Measurements from ENCODE around the gene EXOC2.
A peak's percentile ranks its signal among the peaks of the same experiment; 100 is the strongest.
"Not testable (repeated sequence)": the region's sequence is repeated elsewhere in the genome, so short reads cannot be mapped to it uniquely, and the experiment has no call there.

The EXOC2 gene

GRCh38 chr6:700490-700889 lies 7.6 kb upstream of the EXOC2 start:
- no peaks in the 10 kb centered on the region for H3K27me3 ChIP-seq (ENCODE audit: control insufficient read depth, insufficient read depth, low read length)
- H3K36me3 ChIP-seq (ENCODE audit: control insufficient read depth, insufficient read depth, low read length), result no peaks in the 10 kb centered on the region
- no peak overlapping the region for H2AFZ ChIP-seq
- no peak overlapping the region for H3K27ac ChIP-seq
- no peak overlapping the region for H3K4me2 ChIP-seq (ENCODE audit: low read length)
- TF ChIP-seq CTCF (IDR thresholded peaks at IDR 0.05), result no peak
- no peaks in the 10 kb centered on the region for H3K4me1 ChIP-seq
- no peak overlapping the region for H3K4me3 ChIP-seq (ENCODE audit: low read depth, low read length)
- no peak overlapping the region for H3K9ac ChIP-seq
- H3K9me3 ChIP-seq (ENCODE audit: control insufficient read depth, low read length), result no peaks in the 10 kb centered on the region
- H3K79me2 ChIP-seq, result no peaks in the 10 kb centered on the region

GRCh38 chr6:699319-699718 lies 6.4 kb upstream of the EXOC2 start:
- H3K79me2 ChIP-seq, result no peaks in the 10 kb centered on the region
- no peak for TF ChIP-seq CTCF (IDR thresholded peaks at IDR 0.05)
- no peak overlapping the region for H3K9ac ChIP-seq
- no peaks in the 10 kb centered on the region for H3K27me3 ChIP-seq (ENCODE audit: control insufficient read depth, insufficient read depth, low read length)
- no peaks in the 10 kb centered on the region for H3K4me1 ChIP-seq
- H3K9me3 ChIP-seq (ENCODE audit: control insufficient read depth, low read length), result no peaks in the 10 kb centered on the region
- H3K4me3 ChIP-seq (ENCODE audit: low read depth, low read length), result no peak overlapping the region
- H3K27ac ChIP-seq, result no peak overlapping the region
- H3K4me2 ChIP-seq (ENCODE audit: low read length), result no peak overlapping the region
- H2AFZ ChIP-seq, result no peak overlapping the region
- no peaks in the 10 kb centered on the region for H3K36me3 ChIP-seq (ENCODE audit: control insufficient read depth, insufficient read depth, low read length)

GRCh38 chr6:694431-695126 lies 1.6 kb upstream of the EXOC2 start:
- H2AFZ ChIP-seq; H3K27me3 ChIP-seq (ENCODE audit: control insufficient read depth, insufficient read depth, low read length); H3K4me2 ChIP-seq (ENCODE audit: low read length); H3K4me3 ChIP-seq (ENCODE audit: low read depth, low read length); H3K9me3 ChIP-seq (ENCODE audit: control insufficient read depth, low read length); H3K36me3 ChIP-seq (ENCODE audit: control insufficient read depth, insufficient read depth, low read length); H3K9ac ChIP-seq; H3K4me1 ChIP-seq; H3K27ac ChIP-seq: not testable (repeated sequence)
- H3K79me2 ChIP-seq, result peaks cover 14% of the 10 kb centered on the region

- H3K9ac ChIP-seq, result no peak overlapping the region
- peaks cover 19% of the 10 kb centered on the region for H3K79me2 ChIP-seq
- no peak for TF ChIP-seq CTCF (IDR thresholded peaks at IDR 0.05)
- H3K4me3 ChIP-seq (ENCODE audit: low read depth, low read length), result peak overlapping the region; percentile 71
- no peak overlapping the region for H3K4me2 ChIP-seq (ENCODE audit: low read length)
- H3K36me3 ChIP-seq (ENCODE audit: control insufficient read depth, insufficient read depth, low read length), result no peaks in the 10 kb centered on the region
- H2AFZ ChIP-seq, result peak overlapping the region; percentile 98
- H3K27me3 ChIP-seq (ENCODE audit: control insufficient read depth, insufficient read depth, low read length), result no peaks in the 10 kb centered on the region
- peaks cover 2% of the 10 kb centered on the region for H3K4me1 ChIP-seq
- H3K9me3 ChIP-seq (ENCODE audit: control insufficient read depth, low read length), result no peaks in the 10 kb centered on the region
- no peak overlapping the region for H3K27ac ChIP-seq
Measured at GRCh38 chr6:693723-694009, 727 bp upstream of the EXOC2 start.

- H3K4me2 ChIP-seq (ENCODE audit: low read length), result peak overlapping the region; percentile 95
- peak overlapping the region; percentile 71 for H3K4me3 ChIP-seq (ENCODE audit: low read depth, low read length)
- no peaks in the 10 kb centered on the region for H3K36me3 ChIP-seq (ENCODE audit: control insufficient read depth, insufficient read depth, low read length)
- H3K27me3 ChIP-seq (ENCODE audit: control insufficient read depth, insufficient read depth, low read length), result no peaks in the 10 kb centered on the region
- H3K27ac ChIP-seq, result peak overlapping the region; percentile 74
- H3K79me2 ChIP-seq, result peaks cover 26% of the 10 kb centered on the region
- no peaks in the 10 kb centered on the region for H3K9me3 ChIP-seq (ENCODE audit: control insufficient read depth, low read length)
- peak overlapping the region; percentile 98 for H2AFZ ChIP-seq
- peaks cover 2% of the 10 kb centered on the region for H3K4me1 ChIP-seq
- no peak for TF ChIP-seq CTCF (IDR thresholded peaks at IDR 0.05)
- H3K9ac ChIP-seq, result peak overlapping the region; percentile 33
Measured at GRCh38 chr6:692356-692851, 535 bp downstream of the EXOC2 start.

All from parathyroid adenoma (tissue), 2 donors.